Medulla oblongata (tissue), 1 donor: ENCODE data around the gene RMND1.
"Not testable (repeated sequence)": the region's sequence is repeated elsewhere in the genome, so short reads cannot be mapped to it uniquely, and the experiment has no call there.

Experiments
- DNase-seq: peaks from one replicate; pipeline ENCODE4 v3.0.0-alpha.2; 2015; ENCODE audit errors: extremely low spot score

Gene RMND1

GRCh38 chr6:151385177-151385576 is 66.7 kb downstream of the RMND1 start:
- DNase-seq, result no peak

GRCh38 chr6:151384151-151384550 is 67.8 kb downstream of the RMND1 start:
- no peak for DNase-seq

GRCh38 chr6:151382631-151383030 is 69.3 kb downstream of the RMND1 start:
- not testable (repeated sequence) for DNase-seq

DNA sequence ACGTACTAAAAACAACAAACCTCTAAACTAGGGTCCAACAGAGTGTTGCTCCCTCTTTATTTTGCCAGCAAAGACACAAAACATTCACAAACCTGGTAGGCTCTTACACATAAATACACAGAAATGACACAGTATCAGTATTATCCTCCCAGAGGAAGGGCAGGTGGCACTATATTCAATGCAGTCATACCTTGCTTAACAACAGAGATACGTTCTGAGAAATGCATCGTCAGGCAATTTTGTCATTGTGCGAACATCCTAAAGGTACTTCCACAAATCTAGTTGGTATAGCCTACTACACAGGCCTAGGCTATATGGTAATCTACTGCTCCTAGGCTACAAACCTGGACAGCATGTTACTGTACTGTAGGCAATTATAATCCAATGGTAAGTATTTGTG is 70.2 kb downstream of the RMND1 start:
- no peak for DNase-seq

- DNase-seq, result no peak
Measured at GRCh38 chr6:151380848-151381205, 71.1 kb downstream of the RMND1 start.

DNA sequence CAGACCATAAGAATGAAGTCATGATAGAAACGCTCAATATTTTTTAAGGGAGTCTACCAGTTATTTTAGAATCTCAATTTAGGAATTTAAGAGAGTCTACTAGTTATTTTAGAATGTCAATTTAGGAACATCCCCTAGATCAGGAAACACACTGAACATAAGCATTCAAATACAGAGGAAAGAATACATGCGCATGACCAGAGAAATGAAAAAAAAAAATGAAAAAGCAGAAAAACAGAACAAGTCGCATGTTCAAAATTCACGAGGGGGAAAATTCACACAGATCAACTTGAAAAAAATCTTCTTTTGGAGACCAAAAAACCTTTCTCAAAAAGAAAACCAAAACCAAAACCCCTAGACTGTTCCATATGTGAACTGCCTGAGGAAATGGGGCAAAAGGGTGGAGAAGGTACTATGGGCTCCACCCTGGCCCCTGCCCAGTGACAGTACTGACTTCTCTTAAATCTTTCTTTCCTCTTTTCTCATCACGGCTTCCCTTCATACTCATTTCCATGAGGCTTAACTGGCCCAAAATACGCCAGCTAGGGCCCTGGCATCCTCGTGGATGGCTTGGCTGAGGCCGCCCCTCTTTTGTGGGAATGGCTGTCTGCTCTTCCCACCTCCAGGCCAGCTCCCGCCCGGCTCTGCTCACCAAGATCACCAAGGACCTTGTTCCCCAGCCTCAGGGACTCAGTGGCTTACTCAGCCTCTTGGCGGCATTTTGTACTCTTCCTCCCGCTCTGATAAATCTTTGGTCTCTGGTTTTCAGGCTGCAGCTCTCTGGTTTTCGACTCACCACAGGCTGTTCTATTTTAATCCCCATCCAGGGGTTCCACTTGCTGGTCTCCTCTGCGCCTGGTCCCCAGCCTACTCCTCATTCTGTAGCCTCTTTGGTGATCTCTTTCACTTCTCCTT is 71.7 kb downstream of the RMND1 start:
- DNase-seq, result peak; percentile 41

GRCh38 chr6:151377095-151377494 is 74.8 kb downstream of the RMND1 start:
- no peak for DNase-seq

- DNase-seq, result no peak
Measured at GRCh38 chr6:151376440-151376839, 75.5 kb downstream of the RMND1 start.

- DNase-seq, result no peak
Measured at GRCh38 chr6:151375833-151376232, 76.1 kb downstream of the RMND1 start.

DNA sequence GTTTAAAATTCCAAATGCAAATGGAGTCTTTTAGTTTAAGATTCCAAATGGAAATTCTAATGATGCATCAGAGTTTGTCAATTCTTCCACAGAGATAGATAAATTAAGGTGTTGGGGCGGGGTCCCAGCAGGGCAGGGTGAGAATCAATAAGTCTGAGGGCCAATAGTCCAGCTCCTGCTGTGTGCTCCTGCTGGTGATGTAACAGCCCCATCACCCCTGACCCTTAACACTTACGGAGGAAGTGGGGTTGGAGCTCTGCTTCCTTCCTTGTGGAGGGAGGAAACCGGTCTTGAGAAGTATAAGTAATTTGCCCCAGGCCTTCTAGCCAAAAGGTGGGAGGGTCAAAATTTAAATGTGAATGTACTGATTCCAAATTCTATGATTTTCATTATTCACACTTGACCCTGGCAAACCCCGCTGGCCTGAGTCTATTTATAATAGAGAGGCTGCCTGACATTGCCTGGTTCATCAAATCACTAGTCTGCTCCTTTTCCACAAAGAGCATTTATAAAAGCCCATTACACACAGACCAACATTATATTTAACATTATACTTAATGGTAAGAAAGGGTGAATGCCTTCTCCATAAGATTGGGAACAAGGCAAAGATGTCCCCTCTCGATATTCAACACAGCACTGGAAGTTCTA is 77.8 kb downstream of the RMND1 start:
- no peak for DNase-seq

DNA sequence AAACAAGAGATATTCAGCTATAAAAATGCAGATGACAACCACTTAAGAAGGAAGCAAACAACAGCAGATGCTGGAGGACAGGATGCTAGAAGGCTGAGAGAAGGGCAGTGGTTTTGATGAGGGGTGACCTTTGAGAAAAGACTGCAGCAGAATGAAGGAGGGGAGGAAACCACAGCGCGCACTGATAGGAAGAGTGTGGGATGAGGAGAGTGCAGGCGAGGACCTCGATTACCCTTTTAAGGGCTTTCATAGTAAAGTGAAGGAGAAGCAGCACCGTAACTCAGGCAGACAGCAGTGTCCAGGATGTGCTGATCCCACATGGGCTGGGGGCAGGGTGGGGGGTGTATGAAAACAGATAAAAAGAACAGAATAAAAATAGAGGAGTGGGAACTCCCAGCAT is 79.8 kb downstream of the RMND1 start:
- no peak for DNase-seq

DNA sequence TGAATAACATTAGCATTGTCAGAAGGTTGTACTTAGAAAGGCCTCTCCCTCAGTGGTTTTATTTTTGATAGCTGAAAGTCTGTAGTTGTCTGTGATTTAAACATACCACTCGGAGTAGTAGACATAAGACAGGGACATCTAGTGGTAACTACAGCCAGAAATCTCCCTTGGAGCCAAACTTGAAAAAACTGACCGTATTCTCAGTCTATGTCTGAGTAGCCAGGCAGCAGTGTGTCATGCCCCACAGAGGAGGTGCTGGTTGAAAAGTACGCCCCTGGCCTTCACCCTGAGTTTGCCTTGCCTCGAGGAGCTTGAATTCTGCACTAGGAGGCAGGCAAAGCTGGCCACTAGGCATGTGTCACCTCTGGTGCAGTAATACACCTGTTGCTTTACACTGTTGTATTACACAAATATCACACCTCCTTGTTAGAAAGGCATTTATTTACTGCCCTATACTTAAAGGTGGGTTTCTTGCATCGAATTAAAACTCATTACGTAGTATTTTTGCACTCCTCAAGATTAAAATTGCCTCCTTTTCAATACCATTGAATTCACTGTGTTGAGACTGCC is 81.3 kb downstream of the RMND1 start:
- DNase-seq, result no peak

GRCh38 chr6:151365233-151365632 is 86.7 kb downstream of the RMND1 start:
- no peak for DNase-seq

DNA sequence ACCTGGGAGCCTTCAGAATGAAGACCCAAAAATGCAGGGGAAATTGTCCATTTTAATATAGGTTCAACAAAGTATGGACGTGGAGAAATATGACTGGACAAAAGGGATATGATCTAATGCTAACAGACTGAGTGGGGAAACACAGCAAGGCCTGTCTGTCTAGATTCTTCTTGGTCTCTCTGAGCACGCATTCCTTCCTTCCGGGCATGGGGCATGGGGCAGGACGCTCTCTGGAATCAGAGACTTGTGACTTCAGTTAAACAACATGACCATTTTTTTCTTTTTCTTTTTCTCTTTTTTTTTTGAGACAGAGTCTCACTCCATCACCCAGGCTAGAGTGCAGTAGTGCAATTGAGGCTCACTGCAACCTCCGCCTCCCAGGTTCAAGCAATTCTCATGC is 92.4 kb downstream of the RMND1 start:
- DNase-seq, result no peak

DNA sequence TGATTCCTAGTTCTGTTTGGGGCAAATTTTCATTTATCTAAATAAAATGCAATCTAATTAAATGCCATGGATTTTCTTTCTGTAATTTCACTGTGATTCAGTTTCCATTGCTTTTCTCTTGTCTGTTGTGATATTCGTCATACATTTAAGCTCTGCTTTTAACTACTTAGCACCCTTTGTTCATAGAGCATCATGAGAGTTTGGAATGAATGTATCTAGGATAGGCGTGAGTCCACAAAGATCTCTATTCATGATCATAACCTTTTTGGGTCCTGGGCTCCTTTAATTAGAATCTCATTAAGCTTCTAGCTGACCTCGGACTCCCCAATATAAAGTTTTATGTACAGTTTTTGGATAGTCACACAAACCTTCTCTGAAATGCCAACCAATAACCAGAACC is 93.5 kb downstream of the RMND1 start:
- DNase-seq, result no peak

DNA sequence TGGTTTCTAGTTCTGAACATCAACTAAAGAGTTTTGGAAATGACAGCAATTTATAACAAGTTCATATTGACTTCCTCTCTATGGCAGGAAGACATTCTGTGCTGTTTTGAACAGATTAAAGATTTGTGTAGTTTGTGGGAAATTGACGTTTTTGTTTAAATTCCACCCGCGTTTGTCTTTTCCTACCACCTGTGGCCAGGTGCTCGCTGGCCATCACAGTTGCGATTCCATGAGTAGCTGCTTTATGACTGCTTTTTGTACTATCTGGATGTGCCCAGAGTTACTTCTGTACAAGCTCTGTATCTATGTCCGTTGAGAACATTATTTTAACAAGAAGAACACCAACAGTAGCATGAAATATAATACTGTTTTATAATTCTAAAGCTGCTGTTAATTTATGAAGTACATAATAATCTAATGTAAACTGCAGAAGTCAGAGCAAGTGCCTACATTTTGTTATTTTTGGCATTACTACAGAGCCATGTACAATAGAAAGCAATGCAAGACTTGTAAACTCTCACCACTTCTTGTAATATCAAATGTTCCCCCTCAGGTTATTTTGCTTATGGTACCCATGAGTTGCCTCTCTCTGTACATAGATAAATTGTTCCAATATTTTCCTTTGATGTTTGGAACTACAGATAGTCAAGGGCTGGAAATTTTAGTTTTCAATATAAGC is 94.0 kb downstream of the RMND1 start:
- DNase-seq, result no peak

DNA sequence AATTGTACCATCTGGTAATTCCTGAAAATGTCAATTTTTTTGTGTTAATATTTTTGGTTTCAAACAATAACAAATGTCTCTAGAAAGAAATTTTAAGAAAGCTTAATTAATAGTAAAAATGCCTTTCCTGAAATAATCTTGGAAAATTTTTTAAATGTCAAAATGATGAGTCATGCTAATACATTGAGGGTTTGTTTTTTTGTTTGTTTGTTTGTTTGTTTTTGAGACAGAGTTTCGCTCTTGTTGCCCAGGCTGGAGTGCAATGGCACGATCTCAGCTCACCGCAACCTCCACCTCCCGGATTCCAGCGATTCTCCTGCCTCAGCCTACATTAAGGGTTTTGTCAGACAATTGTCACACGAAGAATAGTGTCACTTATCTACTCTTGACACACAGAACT is 94.9 kb downstream of the RMND1 start:
- not testable (repeated sequence) for DNase-seq
